Measurements from ENCODE around the gene TSPEAR.

The TSPEAR gene

DNA sequence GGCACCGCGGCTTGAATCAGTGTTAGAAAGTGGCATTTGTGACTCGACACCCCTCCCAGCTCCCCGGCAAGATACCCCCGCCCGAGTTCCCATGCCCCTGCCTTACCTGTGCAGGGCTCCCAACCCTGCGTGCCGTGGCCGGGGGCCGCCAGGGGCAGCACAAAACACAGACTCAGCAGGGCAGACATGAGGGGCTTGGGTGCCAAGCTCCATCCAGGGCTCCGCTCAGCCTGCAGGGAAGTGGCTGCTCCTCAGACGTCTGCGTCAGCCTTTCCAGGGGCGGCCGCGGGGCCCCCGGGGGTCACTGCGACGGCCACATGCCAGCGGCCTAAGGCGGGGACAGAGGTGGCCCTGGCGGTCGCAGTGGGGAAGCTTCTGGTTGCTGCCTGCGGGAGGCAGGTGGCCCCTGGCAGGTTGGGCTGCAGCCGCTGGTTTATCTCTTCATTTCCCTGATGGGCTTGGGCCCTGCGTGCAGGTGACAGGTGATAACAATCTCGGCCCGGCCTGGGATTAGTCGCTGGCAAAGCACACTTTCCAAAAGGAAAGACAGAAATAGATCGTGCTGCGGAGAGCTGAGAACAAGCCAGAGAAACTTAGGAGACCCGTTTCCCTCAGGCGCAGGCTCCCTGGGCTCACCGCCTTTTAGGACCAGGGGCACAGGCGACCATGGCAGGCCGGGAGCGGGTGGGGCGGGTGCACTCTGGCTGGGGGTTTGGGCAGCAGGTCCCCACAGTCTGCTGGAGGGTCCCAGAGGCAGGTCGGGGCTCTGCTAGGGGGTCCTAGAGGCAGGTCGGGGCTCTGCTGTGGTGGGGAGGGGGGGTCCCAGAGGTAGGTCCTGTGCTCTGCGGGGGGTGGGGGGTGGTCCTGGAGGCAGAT, at the start of gene TSPEAR:
TSPEAR (minus strand) TSS at position 246 of the 876 bp plus-strand sequence; CDS start at position 188, 58 bp downstream.
- DNase-seq (ENCODE audit: extremely low read depth in 1 of 2, low read depth in 1 of 2) = no peak

DNA sequence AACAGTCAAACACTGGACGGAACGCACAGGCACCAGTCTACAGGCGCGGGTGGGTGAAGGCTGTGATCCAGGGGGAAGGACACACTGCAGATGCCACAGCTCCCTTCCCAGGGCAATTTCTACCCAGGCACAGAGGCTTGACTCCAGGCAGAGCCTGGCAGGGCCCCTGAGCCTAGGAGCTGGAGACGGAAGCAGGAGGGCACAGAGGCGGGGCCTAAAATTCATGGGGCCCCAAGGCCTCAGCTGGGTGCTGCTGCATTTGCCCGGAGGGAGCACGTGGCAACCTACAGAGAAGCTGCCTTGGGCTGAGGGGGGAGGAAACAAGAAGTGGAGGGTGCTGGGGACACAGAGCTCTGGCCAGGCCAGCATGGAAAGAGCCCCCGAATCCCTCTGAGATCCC, 49.0 kb upstream of the TSPEAR start:
- DNase-seq (ENCODE audit: extremely low read depth in 1 of 2, low read depth in 1 of 2) = no peak

DNA sequence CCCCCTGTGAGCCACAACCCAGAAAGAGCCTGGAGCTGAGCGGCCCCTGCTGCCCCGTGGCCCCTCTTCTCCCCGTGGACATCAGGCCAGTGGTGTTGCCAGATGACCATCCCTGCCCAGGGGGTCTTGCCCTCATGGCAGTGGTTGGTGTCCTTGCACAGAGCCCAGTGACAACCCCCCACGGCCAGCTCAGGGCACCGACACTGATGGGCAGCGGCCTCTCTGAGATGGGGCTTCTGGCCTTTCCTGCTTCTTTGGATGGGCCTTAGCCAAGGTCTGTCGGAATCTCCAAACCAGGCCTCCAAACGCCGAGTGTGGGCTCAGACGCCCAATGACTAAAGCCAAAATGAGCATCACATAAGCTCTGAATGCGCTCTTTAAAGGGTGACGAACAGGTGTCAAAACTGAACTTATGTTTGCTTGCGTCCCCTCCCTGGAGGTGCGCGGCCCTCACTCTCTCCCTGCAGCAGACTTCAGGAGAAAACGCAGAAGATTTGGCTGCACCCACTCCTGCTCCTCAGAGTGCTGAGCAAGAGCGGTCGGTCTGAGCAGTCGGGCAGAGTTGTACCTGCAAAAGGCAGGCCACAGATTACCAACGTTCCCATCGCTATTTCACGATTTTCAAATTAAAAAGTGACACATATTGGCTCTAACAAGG, 48.4 kb upstream of the TSPEAR start:
- no peak for DNase-seq (ENCODE audit: extremely low read depth in 1 of 2, low read depth in 1 of 2)

DNA sequence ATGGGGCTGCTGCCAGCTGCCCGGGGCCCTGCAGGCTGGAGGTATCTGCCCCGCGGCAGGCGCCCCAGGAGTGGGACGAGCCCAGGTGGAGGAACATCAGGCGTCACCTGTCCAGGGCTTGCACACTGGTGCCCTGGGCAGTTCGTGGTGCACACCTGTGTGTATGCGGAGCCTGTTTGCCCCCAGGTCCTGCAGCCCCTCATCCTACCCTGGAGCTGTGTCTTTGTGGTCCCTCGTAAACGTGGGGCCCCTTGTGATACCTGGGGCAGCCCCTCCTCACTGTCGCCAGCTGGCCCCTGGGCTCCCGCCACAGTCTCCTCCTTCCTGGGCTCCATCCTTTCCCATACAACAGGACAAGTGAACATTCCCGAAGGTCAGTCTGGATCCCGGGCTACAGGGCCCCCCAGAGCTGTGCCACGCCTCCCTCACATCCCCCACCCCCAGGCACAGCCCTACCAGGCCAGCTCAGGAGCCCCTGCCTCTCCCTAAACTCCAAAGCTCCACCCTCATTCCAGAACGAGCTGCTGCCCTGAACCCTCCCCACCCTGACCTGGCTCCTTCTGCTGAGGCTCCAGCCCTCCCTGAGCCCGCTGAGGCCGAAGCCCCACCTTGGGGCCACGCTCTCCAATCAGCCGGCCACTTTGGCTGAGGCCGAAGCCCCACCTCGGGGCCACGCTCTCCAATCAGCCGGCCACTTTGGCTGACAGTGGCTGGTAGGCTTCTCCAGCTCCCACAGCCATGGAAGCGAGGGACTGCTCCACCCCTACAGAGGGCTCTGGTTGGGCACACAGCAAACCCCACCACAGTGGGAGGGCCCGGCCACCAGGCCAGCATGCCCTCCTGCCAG, 47.6 kb upstream of the TSPEAR start:
- DNase-seq (ENCODE audit: extremely low read depth in 1 of 2, low read depth in 1 of 2) = no peak

DNA sequence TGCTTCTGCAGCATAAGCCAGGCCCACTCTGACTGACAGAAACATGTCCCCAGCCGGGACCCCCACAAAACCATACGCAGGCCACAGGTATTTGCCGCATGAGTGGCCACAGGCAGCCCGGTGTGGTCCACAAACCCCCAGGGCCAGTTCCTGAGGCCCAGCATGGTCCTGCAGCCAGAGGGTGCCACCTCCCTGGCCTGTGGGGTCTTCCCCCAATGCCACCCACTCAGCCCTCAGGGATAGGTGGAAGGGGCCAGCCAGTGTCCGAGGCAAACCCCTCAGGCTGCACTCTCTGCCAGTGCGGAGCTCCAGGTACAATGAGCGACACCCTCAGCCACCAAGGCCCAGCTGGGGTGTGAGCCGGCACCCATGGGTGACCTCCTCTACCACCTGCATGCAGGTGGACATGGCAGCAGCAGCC, 46.8 kb upstream of the TSPEAR start:
- no peak for DNase-seq (ENCODE audit: extremely low read depth in 1 of 2, low read depth in 1 of 2)

DNA sequence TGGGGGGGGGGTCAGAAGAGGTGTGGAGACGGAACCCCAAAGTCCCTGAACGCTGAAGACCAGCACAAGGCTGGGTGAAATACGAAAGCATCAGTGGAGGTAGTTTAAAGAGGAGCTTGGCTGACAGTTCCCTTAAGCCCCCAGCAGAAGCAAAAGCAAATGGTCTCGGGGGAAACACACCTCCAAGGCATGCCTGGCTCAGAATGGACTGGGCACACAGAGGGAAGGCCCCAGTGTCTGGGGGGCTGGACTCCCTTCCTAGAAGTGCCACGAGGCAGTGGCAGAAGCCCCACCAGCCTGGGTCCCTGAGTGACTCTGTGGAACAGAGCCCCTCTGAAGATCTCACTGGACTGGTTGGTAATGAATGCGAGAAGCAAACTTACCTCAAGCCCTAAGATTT, 46.4 kb upstream of the TSPEAR start:
- no peak for DNase-seq (ENCODE audit: extremely low read depth in 1 of 2, low read depth in 1 of 2)

DNA sequence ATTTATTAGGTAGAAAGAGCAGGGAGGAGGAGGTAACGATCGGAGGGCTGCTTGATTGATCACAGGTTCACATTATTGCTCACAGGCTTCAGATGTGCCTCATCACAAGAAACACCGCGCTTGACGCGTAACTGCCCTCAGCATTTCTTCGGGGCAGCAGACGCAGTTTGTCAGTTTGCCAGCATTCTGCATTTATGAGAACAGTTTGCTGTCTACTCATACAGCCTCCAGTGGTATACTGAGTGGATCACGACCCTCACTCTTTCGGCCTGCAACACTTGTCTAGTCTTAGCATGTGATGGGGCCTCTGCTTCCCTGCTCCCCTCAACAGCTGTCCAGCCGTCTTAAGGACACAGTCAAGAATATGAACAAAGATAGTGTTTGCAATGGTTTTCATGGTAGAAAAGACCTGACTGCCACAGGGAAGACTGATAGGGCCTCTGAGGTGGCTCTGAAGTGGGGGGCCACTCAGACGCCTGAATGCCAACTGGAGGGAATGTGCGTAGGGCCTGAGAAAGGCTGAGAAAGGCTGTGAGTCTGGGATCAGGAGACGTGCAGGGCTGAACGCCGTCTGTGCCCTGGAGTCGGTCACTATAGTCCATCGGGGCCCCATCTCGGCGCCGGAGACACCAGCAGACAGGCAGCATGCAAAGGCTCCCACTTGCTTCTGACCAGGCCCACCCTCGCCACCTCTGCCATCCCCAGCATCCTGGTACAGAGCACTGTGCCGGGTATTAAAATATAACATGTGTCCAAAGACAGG, 45.2 kb upstream of the TSPEAR start:
- DNase-seq (ENCODE audit: extremely low read depth in 1 of 2, low read depth in 1 of 2) = no peak

DNA sequence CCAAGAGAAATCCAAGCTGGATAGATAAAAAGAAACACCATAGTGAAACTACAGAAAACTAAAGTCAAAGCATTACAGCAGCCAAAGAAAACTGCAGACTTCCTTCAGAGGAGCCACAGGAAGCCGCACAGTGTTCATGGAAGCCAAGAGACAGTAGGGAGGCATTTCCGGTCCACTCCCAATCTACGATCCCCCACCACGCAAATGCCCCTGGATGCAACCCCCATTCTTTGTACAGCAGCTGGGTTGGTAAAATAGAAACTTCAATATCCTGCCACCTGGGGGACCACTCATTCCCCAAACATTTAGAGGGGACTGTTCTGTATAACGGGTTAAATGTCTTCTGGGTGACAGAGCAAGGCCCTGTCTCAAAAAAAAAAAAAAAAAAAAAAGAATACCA, 43.9 kb upstream of the TSPEAR start:
- DNase-seq (ENCODE audit: extremely low read depth in 1 of 2, low read depth in 1 of 2) = no peak

DNA sequence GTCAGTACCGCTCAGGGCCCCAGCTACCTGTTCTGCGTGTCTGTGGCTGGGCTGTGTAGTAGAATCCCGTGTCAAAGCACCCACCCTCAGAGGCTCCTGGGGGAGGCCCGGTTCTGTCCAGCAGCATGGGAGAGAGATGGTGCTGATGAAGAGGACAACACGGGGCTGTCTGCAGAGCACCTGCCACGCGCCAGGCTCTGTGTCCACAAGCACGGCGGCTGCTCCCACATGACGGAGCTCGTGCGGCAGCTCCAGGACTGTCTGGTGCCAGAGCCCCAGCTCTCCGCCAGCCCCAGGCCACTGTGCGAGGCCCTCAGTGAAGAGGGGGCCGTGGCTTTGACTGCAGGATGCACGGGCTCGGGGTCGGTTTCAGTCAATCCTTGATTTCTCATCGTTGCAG, 42.0 kb upstream of the TSPEAR start:
- no peak for DNase-seq (ENCODE audit: extremely low read depth in 1 of 2, low read depth in 1 of 2)

DNA sequence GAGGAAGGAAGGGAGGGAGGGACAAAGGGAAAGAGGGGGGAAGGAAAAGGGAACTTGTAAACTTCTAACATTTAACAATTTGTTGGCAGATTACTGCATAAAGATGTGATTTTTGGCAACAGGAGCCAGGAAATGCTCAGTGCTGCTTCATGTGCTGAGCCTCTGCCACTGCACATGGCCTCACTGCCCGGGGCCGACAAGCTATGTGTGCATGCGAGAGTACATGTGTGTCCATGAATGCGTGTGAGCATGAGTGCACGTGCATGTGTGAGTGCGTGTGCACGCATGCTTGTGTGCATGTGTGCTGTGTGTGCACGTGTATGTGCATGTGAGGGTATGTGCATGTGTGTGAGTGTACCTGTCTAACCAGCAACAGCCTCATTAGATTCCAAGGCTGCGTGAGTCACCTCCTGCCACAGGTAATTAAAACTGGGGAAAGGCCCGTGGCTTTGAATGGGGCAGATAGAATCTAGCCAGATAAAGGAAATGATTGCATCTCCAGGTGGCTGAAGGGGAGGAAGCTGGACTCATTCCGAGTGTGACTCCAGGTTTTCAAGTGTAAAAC, 41.4 kb upstream of the TSPEAR start:
- DNase-seq (ENCODE audit: extremely low read depth in 1 of 2, low read depth in 1 of 2) = no peak

DNA sequence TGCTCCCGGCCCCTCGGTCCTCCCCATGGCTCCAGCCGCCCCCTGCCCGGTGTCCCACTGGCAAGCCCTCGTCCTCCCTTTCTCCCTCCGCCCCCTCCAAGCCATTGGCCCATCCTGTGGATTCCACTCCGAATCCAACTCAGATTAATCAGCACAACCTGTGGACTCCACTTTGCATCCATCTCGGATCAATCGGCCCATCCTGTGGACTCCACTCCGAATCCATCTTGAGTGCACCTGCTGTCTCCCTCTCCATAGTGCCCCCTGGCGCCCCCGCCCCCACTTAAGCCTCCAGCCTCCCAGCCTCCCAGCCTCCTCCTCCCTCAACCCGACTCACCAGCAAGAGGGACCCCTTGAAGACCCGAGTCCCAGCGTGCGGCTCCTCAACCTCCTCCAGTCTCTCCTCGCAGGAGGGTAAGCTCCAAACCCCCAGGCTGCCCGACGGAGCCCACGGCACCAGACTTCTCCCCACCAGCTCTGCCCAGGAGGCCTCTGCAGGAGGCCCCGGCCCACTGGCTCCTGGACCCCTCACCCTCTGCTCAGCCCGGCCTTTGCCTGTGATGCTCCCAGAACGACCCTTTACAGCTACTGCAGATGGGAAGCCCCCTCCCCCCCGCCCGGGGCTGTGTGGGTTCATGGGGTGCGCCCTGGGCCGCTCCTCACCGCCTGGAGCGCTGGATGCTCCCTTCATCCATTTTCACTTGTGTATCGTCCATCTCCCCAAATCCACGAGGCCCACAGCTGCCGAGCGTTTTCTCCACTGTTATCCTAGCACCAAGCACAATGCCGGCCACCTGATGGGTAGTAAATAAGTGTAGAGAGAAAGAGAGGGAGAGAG, 40.6 kb upstream of the TSPEAR start:
- DNase-seq (ENCODE audit: extremely low read depth in 1 of 2, low read depth in 1 of 2) = no peak

DNA sequence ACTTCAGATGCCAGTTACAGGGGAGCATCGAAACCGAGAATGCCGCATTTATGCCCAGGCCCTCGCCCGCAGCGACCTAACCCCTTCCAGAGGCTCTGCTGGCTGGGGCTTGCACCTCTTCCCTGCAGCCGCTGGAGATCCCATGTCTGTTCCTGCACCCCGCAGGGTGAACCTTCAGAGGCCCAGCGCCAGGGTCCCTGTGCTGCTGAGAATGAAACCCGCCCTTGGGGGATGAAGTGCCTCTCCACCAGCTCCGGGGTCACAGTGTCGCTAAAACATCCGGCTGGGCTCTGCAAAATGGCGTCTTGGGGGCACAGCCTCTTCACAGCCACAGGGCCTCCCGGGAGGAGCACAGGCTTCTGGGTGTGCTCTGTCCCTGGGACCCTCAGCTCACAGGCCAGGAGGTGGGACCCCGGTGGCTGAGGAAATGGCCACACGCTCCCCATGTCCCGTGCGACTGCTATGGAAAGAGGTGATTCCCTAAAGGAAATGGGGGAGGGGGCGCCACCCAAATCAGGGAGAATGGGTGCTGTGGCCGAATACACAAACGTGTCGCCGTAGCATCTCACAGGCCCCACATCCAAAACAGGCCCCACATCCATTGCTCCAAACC, 39.9 kb upstream of the TSPEAR start:
- DNase-seq (ENCODE audit: extremely low read depth in 1 of 2, low read depth in 1 of 2) = no peak

DNA sequence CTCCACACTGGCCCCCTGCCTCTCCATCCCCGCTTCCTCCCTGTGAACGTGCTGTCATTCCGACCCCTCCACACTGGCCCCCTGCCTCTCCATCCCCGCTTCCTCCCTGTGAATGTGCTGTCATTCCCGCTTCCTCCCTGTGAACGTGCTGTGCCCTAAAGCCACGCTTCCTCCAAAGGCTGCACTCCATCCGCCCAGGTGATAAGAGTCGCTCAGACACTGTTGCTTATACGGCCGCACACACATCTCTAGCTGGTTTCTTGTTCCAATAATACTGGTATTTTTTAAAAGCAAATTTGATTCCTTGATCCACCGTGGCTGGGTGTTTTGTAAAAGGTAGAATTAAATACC, 39.3 kb upstream of the TSPEAR start:
- no peak for DNase-seq (ENCODE audit: extremely low read depth in 1 of 2, low read depth in 1 of 2)

DNA sequence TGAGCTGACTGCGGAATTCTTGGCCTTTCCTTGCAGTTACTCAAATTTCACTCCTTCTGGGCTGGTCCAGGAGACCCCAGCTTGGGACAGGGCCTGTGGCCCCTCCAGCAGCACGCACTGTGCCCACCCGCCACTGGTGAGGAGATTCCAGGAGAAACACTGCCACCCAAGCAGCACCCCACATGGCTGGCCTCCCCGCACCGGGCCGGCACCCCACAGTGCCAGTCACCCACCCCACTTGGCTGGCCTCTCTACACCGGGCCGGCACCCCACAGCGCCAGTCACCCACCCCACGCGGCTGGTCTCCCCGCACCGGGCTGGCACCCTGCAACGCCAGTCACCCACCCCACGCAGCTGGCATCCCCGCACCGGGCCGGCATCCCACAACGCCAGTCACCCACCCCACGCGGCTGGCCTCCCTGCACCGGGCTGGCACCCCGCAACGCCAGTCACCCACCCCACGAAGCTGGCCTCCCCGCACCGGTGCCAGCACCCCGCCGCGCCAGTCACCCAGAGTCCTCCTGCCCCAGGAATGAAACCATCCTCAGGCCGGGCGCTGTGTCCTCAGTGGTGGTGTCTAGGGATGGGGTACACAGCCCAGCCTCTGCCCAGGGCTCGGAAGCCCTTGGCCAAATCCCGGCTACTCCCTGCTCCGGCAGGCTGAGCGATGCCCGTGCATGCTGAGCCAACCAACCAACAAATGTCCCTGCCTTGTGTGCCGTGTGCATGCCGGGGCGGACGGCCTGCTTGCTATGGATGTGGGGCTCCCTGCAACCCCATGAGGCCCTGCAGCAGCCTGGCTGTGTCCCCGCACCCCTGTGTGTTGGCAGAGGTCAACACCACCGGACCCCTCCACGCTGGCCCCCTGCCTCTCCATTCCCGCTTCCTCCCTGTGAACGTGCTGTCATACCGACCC, 38.6 kb upstream of the TSPEAR start:
- no peak for DNase-seq (ENCODE audit: extremely low read depth in 1 of 2, low read depth in 1 of 2)

DNA sequence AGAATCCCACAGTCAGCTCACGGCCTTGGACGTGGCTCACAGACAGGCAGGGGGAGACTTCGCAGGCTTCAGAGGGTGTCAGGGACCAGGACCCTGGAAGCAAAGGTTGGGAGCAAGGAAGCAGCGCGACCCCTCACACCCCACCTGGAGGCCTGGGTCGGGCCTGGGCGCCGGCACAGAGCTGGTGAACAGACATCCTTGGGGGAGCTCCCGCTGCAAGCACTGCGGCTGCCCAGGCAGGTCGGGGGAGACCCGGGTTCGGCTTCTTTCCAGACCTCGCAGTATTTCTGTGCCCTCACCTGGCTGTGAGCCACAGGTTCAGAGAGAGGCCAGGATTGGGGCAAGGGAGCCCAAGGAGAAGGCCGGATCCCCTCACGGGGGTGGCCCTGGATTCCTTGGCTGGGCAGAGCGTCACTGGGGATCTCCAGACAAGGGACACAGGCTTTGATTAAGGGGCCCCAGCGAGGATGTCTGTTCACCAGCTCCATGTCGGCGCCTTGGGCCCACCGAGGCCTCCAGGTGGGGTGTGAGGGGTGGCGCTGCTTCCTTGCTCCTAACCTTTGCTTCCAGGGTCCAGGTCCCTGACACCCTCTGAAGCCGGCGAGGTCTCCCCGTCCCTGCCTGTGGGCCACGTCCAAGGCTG, 37.9 kb upstream of the TSPEAR start:
- no peak for DNase-seq (ENCODE audit: extremely low read depth in 1 of 2, low read depth in 1 of 2)

DNA sequence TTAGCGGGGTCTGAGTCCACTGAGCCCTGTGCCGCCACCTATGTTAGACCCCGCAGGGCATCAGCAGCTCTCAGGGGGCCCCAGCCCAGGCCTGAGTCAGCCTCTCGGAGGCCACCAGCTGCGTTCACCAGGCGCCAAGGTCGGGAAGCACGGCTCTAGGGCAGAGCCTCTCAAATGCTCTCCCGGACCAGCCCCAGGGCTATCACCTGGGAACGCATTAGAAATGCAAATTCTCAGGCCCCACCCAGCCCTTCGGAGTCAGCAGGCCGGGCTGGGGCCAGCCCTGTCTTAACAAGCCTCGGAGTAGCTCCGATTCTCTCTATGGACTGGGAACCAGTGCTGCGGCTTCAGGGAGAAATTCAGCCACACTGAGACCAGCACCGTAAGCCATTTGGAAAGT, 37.2 kb upstream of the TSPEAR start:
- no peak for DNase-seq (ENCODE audit: extremely low read depth in 1 of 2, low read depth in 1 of 2)

DNA sequence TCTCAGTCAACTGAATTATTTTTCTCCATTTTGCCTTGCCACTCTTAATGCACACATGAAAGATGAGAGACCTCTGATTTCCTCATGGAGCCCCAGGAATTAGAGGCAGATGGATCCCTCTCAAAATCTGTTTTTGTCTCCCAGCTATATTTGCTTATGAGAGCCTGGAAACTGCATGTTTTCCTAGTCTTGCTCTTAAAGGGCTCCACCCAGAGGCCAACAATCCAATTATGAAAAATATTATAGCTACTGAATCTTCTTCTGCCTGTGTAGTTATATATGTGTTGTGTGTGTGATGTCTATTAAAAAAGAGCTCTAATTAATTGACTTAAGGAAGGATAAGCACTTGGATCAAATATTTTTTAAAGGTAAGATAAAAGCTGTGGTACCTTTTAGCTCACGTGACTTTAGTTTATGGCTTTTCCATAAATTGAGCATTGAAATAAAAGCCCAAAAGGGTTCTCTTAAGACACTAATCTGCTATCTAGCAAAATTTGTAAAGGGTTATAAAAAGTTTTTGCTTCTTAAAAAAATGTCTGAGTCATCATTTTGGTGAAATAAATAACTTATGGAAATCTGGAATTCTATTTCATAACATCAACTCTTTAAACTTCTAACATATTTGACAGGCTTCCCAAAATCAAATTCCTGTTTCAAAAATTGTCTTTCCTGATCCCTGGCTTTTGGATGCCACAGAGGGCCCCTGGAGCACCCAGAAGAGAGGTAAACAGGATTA, 31.2 kb upstream of the TSPEAR start:
- DNase-seq (ENCODE audit: extremely low read depth in 1 of 2, low read depth in 1 of 2) = no peak
